HL-60 (cell line): ENCODE data around the gene SAMD3.

Experiments used
- DNase-seq, 2 experiments: peaks; one replicate each; pipeline ENCODE4 v3.0.0-alpha.2; 2010 to 2020; ENCODE audit warnings: low read depth in 1 of 2, low spot score in 1 of 2
- H3K27ac ChIP-seq: fragments of 250-450 bp; sonication (Bioruptor Pico); replicated peaks from 2 replicates; pipeline ENCODE4 v1.5.1; 2020; ENCODE audit warnings: mild to moderate bottlenecking, moderate library complexity
- H3K27me3 ChIP-seq: fragments of 250-450 bp; sonication (Bioruptor Pico); 2 replicates; pipeline ENCODE4 v1.5.1; 2021; ENCODE audit warnings: mild to moderate bottlenecking, moderate library complexity; ENCODE audit not compliant: insufficient read depth, poor library complexity, severe bottlenecking
- H3K4me3 ChIP-seq: replicated peaks from 2 replicates; pipeline ENCODE4 v1.5.1; 2011; ENCODE audit warnings: mild to moderate bottlenecking, control low read depth, low read length; ENCODE audit not compliant: insufficient read depth
- CTCF ChIP-seq: IDR thresholded peaks from one replicate; pipeline ENCODE4 v1.5.1; 2011; ENCODE audit warnings: low read length, control low read depth, inconsistent platforms; ENCODE audit not compliant: insufficient read depth
- GABPA ChIP-seq: IDR thresholded peaks from 2 replicates; pipeline ENCODE4 v1.6.1; 2012; ENCODE audit warnings: low read depth
- POLR2AphosphoS5 ChIP-seq: IDR thresholded peaks from 2 replicates; pipeline ENCODE4 v1.6.1; 2012; ENCODE audit warnings: low read depth
- REST ChIP-seq: IDR thresholded peaks from 2 replicates; pipeline ENCODE4 v1.6.1; 2012; ENCODE audit warnings: low read depth; ENCODE audit not compliant: insufficient replicate concordance
- SPI1 ChIP-seq: IDR thresholded peaks from 2 replicates; pipeline ENCODE4 v1.6.1; 2012; ENCODE audit warnings: low read depth, mild to moderate bottlenecking, borderline replicate concordance

Gene SAMD3

GRCh38 chr6:130245267-130245666 lies 22.5 kb upstream of the SAMD3 start:
- no peak for DNase-seq
- H3K27ac ChIP-seq, result no peak overlapping the region
- H3K27me3 ChIP-seq, result no peaks in the 10 kb centered on the region
- H3K4me3 ChIP-seq, result no peak overlapping the region
- TF ChIP-seq POLR2AphosphoS5, result no peak
- no peak for TF ChIP-seq REST
- TF ChIP-seq SPI1, result no peak
- TF ChIP-seq GABPA, result no peak
- TF ChIP-seq CTCF, result no peak

- no peak overlapping the region for H3K27ac ChIP-seq
- DNase-seq, result no peak
- H3K27me3 ChIP-seq, result no peaks in the 10 kb centered on the region
- TF ChIP-seq GABPA (no peak), REST (no peak), POLR2AphosphoS5 (no peak), CTCF (no peak)
- H3K4me3 ChIP-seq, result no peak overlapping the region
These were observed 22.0 kb upstream of the SAMD3 start for GRCh38 chr6:130244728-130245127.

- no peak overlapping the region for H3K27ac ChIP-seq
- no peak overlapping the region for H3K4me3 ChIP-seq
- DNase-seq, result no peak
- TF ChIP-seq POLR2AphosphoS5, result no peak
- no peak for TF ChIP-seq CTCF
- TF ChIP-seq SPI1, result no peak
- TF ChIP-seq GABPA, result no peak
- TF ChIP-seq REST, result no peak
- no peaks in the 10 kb centered on the region for H3K27me3 ChIP-seq
These were observed 17.5 kb upstream of the SAMD3 start for GRCh38 chr6:130240232-130240631.
